Spleen (tissue), 11 donors: ENCODE data around the gene CACNA1C. TPM values are rescaled to one million over a fixed set of nuclear protein-coding genes. Genes with fewer than 3 reads are reported as not detected.

Experiments
- DNase-seq: peaks from one replicate; pipeline ENCODE4 v3.0.0-alpha.2; 2020
- H3K27ac ChIP-seq, 8 donors: fragments of 200-600 bp; sonication (generic) in 7 of 8; 1 replicate in 4 of 8; 2 replicates in 4 of 8; pipeline versions ENCODE4 v1.5.0 to v1.8.0; 2016 to 2021; ENCODE audit warnings: inconsistent platforms in 4 of 8, mild to moderate bottlenecking in 4 of 8, moderate library complexity in 1 of 8
- H3K27me3 ChIP-seq, 7 donors: fragments of 200-600 bp; sonication (generic) in 6 of 7; replicated peaks in 1 of 7; 1 replicate in 4 of 7; 2 replicates in 3 of 7; pipeline versions ENCODE4 v1.5.0 to v1.8.0; 2016 to 2021; ENCODE audit warnings: inconsistent platforms in 3 of 7, mild to moderate bottlenecking in 1 of 7
- H3K36me3 ChIP-seq, 6 donors: fragments of 200-600 bp; sonication (generic) in 5 of 6; 1 replicate in 4 of 6; 2 replicates in 2 of 6; pipeline versions ENCODE4 v1.5.0 to v1.8.0; 2016 to 2021; ENCODE audit warnings: inconsistent platforms in 2 of 6
- H3K4me1 ChIP-seq, 6 donors: fragments of 200-600 bp; sonication (generic) in 5 of 6; 1 replicate in 3 of 6; 2 replicates in 3 of 6; pipeline versions ENCODE4 v1.5.0 to v1.8.0; 2016 to 2021; ENCODE audit warnings: inconsistent platforms in 3 of 6
- H3K4me3 ChIP-seq, 8 donors: fragments of 200-600 bp; sonication (generic) in 7 of 8; 1 replicate in 4 of 8; 2 replicates in 4 of 8; pipeline versions ENCODE4 v1.5.0 to v1.8.0; 2016 to 2021; ENCODE audit warnings: inconsistent platforms in 4 of 8, mild to moderate bottlenecking in 4 of 8, moderate library complexity in 2 of 8
- H3K9me3 ChIP-seq, 8 donors: fragments of 200-600 bp; sonication (generic) in 7 of 8; 1 replicate in 4 of 8; 2 replicates in 4 of 8; pipeline versions ENCODE4 v1.5.0 to v1.8.0; 2016 to 2021; ENCODE audit warnings: inconsistent platforms in 4 of 8
- POLR2A ChIP-seq, 3 donors: fragments of 450-650 bp; IDR thresholded peaks; one replicate each; pipeline ENCODE4 v1.5.1; 2017; ENCODE audit warnings: antibody characterized with exemption in 3 of 3, mild to moderate bottlenecking in 1 of 3
- POLR2AphosphoS5 ChIP-seq, 3 donors: sonication (generic); formaldehyde crosslinking; IDR thresholded peaks; one replicate each; pipeline ENCODE4 v1.5.1; 2017; ENCODE audit warnings: antibody characterized with exemption in 3 of 3
- WGBS, 5 donors: extraction: QIAGEN DNeasy Blood & Tissue Kit in 3 of 5; methylation state at CpG; one replicate each; pipeline versions ENCODE4 v1.1.5 to v1.1.7; 2013 to 2018; 5-methylcytosine and 5-hydroxymethylcytosine counted together
- intact Hi-C: fragments of 100-400 bp; cut with DNase I; formaldehyde crosslinking; loops from one replicate; pipeline ENCODE4 v1.15.0; 2023; ENCODE audit warnings: low total_unique reads
- polyA plus RNA-seq, 3 donors: library from polyadenylated mRNA; stranded (reverse); fragments of 200-250 nt; gene quantifications; one replicate each; pipeline ENCODE4 v1.2.1, GENCODE V29; 2013
- total RNA-seq, 7 donors: library from RNA; depleted of rRNA in 3 of 7; stranded (reverse); fragments of >200 nt in 3 of 7; fragmentation: NEBNext Ultra II Directional in 4 of 7; extraction: Animal tissue kit (Norgen Biotek cat#: 25700) in 4 of 7; gene quantifications; one replicate each; pipeline versions ENCODE4 v1.1.0 to v1.2.1, GENCODE V29; 2016 to 2021
- TF ChIP-seq, protein P1 (sequence below), 11 experiments: fragments of 200-600 bp in 7 of 11; fragments of 450-650 bp in 4 of 11; sonication (generic) in 4 of 11; IDR thresholded peaks in 8 of 11; conservative IDR thresholded peaks in 3 of 11; 1 replicate in 7 of 11; 2 replicates in 4 of 11; pipeline versions ENCODE4 v1.4.0 to v1.8.0; 2016 to 2021; ENCODE audit warnings: antibody characterized with exemption in 11 of 11, inconsistent platforms in 4 of 11, mild to moderate bottlenecking in 1 of 11
- donor health status: healthy with polysubstance abuse.
- donor health status: DM: no; HTN: no; CAD: no; lungs with moderate emphysema.
- donor health status: DM: no; HTN: no; CAD: no.
- donor health status: Bipolar disorder and iron deficiency.
- donor health status: healthy.
- donor health status: DM: no; HTN: no; CAD: no.
- donor health status: DM: yes; HTN: yes; CAD: no.

CACNA1C gene
- total and polyA plus RNA-seq, 10 donors: 0.67 to 27.6 (median 18.4) TPM

DNA sequence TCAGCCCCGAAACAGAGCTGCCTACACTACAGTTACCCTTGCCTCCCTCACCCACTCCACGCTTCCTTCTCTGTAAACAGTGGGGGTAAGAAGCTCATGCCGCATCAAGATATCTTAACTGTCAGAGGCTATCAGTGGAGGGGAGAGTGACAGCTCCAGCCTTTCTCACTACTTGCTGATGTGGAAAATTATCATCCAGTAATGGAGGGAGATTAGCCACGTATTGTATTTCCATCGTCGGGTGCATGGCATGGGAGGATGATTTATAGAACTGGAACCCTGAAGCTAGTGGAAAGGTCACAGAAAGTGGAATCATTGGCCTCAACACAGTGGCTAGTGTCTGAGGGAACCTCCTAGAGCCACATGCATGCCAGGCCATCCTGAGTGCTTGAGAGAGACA lies 471.1 kb downstream of the CACNA1C start:
- Histone ChIP-seq H3K9me3 (no peaks in the 10 kb centered on the region), H3K4me1 (no peaks in the 10 kb centered on the region), H3K27me3 (no peaks in the 10 kb centered on the region), H3K4me3 (no peak overlapping the region), H3K27ac (no peak overlapping the region), H3K36me3 (no peaks in the 10 kb centered on the region)
- intact Hi-C loops: no loop called here
- DNase-seq: no peak
- TF ChIP-seq POLR2AphosphoS5 (IDR thresholded peaks at IDR 0.05) (no peak), POLR2A (IDR thresholded peaks at IDR 0.05) (no peak)
- TF ChIP-seq, protein P1, sequence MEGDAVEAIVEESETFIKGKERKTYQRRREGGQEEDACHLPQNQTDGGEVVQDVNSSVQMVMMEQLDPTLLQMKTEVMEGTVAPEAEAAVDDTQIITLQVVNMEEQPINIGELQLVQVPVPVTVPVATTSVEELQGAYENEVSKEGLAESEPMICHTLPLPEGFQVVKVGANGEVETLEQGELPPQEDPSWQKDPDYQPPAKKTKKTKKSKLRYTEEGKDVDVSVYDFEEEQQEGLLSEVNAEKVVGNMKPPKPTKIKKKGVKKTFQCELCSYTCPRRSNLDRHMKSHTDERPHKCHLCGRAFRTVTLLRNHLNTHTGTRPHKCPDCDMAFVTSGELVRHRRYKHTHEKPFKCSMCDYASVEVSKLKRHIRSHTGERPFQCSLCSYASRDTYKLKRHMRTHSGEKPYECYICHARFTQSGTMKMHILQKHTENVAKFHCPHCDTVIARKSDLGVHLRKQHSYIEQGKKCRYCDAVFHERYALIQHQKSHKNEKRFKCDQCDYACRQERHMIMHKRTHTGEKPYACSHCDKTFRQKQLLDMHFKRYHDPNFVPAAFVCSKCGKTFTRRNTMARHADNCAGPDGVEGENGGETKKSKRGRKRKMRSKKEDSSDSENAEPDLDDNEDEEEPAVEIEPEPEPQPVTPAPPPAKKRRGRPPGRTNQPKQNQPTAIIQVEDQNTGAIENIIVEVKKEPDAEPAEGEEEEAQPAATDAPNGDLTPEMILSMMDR (IDR thresholded peaks at IDR 0.05 in 8 of 11, conservative IDR thresholded peaks at IDR 0.05 in 3 of 11): no peak
- WGBS, 5 donors: 82 to 94% (median 91%) methylated on average over 6 of the region's 6 CpGs

DNA sequence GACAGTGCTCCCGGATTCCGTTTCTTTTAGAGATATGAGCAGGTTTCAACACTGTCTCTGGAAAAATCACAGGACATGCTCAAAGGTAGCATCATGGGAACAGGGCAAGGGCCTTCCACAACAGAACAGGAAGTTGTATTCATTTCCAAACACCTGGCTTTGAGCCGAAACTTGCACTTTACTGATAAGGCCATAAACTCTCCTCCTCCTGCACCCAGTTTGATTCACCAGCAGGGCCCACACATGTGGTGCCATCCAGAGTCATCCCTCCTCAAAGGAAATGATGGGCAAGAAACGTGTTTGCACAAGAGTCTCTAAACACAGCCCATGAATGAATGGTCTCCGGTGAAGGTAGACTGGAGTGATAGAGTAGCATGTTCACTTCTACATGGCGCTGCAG lies 473.6 kb downstream of the CACNA1C start:
- no peak overlapping the region for H3K4me3 ChIP-seq
- intact Hi-C loops: no loop called here
- peaks cover 0 to 8% (median 0%) of the 10 kb centered on the region in 6 donors for H3K4me1 ChIP-seq
- no peaks in the 10 kb centered on the region for H3K27me3 ChIP-seq
- TF ChIP-seq POLR2A (IDR thresholded peaks at IDR 0.05): no peak
- TF ChIP-seq, protein P1 (IDR thresholded peaks at IDR 0.05 in 8 of 11, conservative IDR thresholded peaks at IDR 0.05 in 3 of 11): no peak
- H3K36me3 ChIP-seq: no peaks in the 10 kb centered on the region
- H3K9me3 ChIP-seq: no peaks in the 10 kb centered on the region
- no peak for DNase-seq
- WGBS, 5 donors: 70 to 84% (median 77%) methylated on average over 6 of the region's 6 CpGs
- no peak overlapping the region for H3K27ac ChIP-seq

DNA sequence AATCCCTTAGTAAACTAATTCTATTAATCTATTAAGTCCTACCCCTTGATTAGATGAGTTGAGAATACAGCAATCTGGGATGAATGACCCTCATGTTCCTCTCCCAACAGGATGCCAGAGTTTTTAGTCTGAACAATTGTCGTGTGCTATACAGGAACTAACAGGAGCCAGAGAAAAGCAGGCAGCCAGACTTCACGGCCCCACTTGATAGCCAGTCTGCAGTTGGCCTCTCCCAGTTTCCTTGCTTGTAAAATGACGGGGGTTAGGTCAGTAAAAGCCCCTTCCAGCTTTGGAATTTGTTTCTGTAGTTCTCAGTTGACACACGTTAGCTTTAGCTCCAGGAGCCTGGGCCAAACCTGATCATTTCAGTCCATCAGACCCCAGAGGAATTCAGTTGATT lies 475.2 kb downstream of the CACNA1C start:
- Histone ChIP-seq H3K27me3 (no peaks in the 10 kb centered on the region), H3K27ac (no peak overlapping the region), H3K36me3 (no peaks in the 10 kb centered on the region), H3K4me1 (peaks cover 0 to 11% (median 0%) of the 10 kb centered on the region in 6 donors), H3K4me3 (no peak overlapping the region), H3K9me3 (no peaks in the 10 kb centered on the region)
- WGBS, 5 donors: 62 to 79% (median 69%) methylated on average over 4 of the region's 4 CpGs
- TF ChIP-seq POLR2A (IDR thresholded peaks at IDR 0.05): no peak
- TF ChIP-seq, protein P1 (IDR thresholded peaks at IDR 0.05 in 8 of 11, conservative IDR thresholded peaks at IDR 0.05 in 3 of 11): no peak
- TF ChIP-seq POLR2AphosphoS5 (IDR thresholded peaks at IDR 0.05): no peak
- intact Hi-C loops: no loop called here
- no peak for DNase-seq

GRCh38 chr12:2529807-2530206 lies 477.0 kb downstream of the CACNA1C start:
- Histone ChIP-seq H3K4me1 (peaks cover 0 to 11% (median 0%) of the 10 kb centered on the region in 6 donors), H3K27ac (no peak overlapping the region), H3K4me3 (no peak overlapping the region), H3K36me3 (no peaks in the 10 kb centered on the region), H3K9me3 (no peaks in the 10 kb centered on the region), H3K27me3 (no peaks in the 10 kb centered on the region)
- no peak for DNase-seq
- intact Hi-C loops: no loop called here
- WGBS, 5 donors: 62 to 73% (median 63%) methylated on average over 2 of the region's 2 CpGs
- TF ChIP-seq, protein P1 (IDR thresholded peaks at IDR 0.05 in 8 of 11, conservative IDR thresholded peaks at IDR 0.05 in 3 of 11): no peak
- TF ChIP-seq POLR2A (IDR thresholded peaks at IDR 0.05): no peak
- TF ChIP-seq POLR2AphosphoS5 (IDR thresholded peaks at IDR 0.05): no peak
